DND-41 (cell line): Measurements from ENCODE around the gene ADARB2.
"Not testable (repeated sequence)": the region's sequence is repeated elsewhere in the genome, so short reads cannot be mapped to it uniquely, and the experiment has no call there.

Experiments used
- ATAC-seq: fragments of 200-7000 bp; cut with Tn5 transposase; 3 replicates; pipeline ENCODE4 v1.9.1; 2021; ENCODE audit warnings: low read depth; ENCODE audit not compliant: insufficient read depth
- DNase-seq: peaks from one replicate; pipeline ENCODE4 v3.0.0-alpha.2; 2020
- H2AFZ ChIP-seq: 2 replicates; pipeline ENCODE4 v1.6.0; 2012; ENCODE audit warnings: low read depth, low read length
- H3K27ac ChIP-seq: 2 replicates; pipeline ENCODE4 v1.5.1; 2012; ENCODE audit warnings: low read length, inconsistent platforms
- H3K27me3 ChIP-seq: fragments of 200-600 bp; sonication (generic); 2 replicates; pipeline ENCODE4 v1.6.0; 2012; ENCODE audit warnings: low read length, mild to moderate bottlenecking, inconsistent platforms; ENCODE audit not compliant: insufficient read depth, poor library complexity
- H3K36me3 ChIP-seq: 2 replicates; pipeline ENCODE4 v1.5.1; 2012; ENCODE audit warnings: low read length, inconsistent platforms; ENCODE audit not compliant: insufficient read depth
- H3K4me1 ChIP-seq: 2 replicates; pipeline ENCODE4 v1.5.1; 2012; ENCODE audit warnings: mild to moderate bottlenecking, low read length; ENCODE audit not compliant: insufficient read depth
- H3K4me2 ChIP-seq: 2 replicates; pipeline ENCODE4 v1.6.0; 2012; ENCODE audit warnings: mild to moderate bottlenecking, moderate library complexity, low read length, inconsistent platforms; ENCODE audit not compliant: insufficient read depth
- H3K4me3 ChIP-seq, 2 experiments: fragments of 200-600 bp in 1 of 2; shearing (Covaris generic) in 1 of 2; 2 replicates each; pipeline ENCODE4 v1.5.1; 2012 to 2016; ENCODE audit warnings: inconsistent platforms in 2 of 2, low read length in 2 of 2, mild to moderate bottlenecking in 2 of 2, low read depth in 1 of 2, moderate library complexity in 1 of 2
- H3K79me2 ChIP-seq: 2 replicates; pipeline ENCODE4 v1.6.0; 2012; ENCODE audit warnings: low read length, inconsistent platforms; ENCODE audit not compliant: insufficient read depth
- H3K9ac ChIP-seq: 2 replicates; pipeline ENCODE4 v1.6.0; 2012; ENCODE audit warnings: low read depth, mild to moderate bottlenecking, inconsistent platforms, low read length, moderate library complexity
- H3K9me3 ChIP-seq: 2 replicates; pipeline ENCODE4 v1.5.1; 2012; ENCODE audit warnings: low read length, moderate library complexity, mild to moderate bottlenecking, inconsistent platforms; ENCODE audit not compliant: insufficient read depth, severe bottlenecking
- H4K20me1 ChIP-seq: 2 replicates; pipeline ENCODE4 v1.6.0; 2012; ENCODE audit warnings: low read length; ENCODE audit not compliant: insufficient read depth
- EZH2 ChIP-seq: IDR thresholded peaks from 3 replicates; pipeline ENCODE4 v1.6.1; 2012; ENCODE audit warnings: borderline replicate concordance, low read depth, mild to moderate bottlenecking, moderate library complexity, low read length, inconsistent platforms; ENCODE audit not compliant: severe bottlenecking
- TF ChIP-seq, protein P1 (sequence below): IDR thresholded peaks from 2 replicates; pipeline ENCODE4 v1.5.1; 2012; ENCODE audit warnings: borderline replicate concordance, low read length, moderate library complexity, mild to moderate bottlenecking; ENCODE audit not compliant: poor library complexity, severe bottlenecking; ENCODE audit errors: extremely low read depth

The ADARB2 gene

DNA sequence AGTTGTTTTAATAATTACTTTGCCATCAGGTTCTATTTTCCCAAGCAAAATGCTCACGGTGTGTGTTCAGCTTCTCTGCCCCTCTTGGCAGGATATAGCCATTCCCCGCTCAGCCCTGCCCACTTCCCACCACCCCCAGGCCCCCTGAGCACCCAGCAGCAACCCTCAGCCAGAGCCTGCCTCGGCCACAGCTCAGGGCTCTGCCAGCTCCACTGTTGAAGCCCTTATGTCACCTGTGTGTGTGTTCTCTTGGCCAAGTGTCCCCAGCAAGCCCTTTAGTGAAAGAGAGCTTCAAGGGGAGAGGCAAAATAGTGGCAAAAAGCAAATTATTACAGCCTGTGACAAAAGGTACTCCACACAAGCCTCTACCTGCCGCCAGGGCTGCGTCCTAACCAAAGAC lies 275.3 kb downstream of the ADARB2 start:
- Histone ChIP-seq H3K9me3 (no peaks in the 10 kb centered on the region), H3K4me3 (no peak overlapping the region), H3K27me3 (no peaks in the 10 kb centered on the region), H4K20me1 (no peaks in the 10 kb centered on the region), H3K27ac (peak overlapping the region; percentile 87), H3K4me1 (peaks cover 65% of the 10 kb centered on the region), H3K9ac (peak overlapping the region; percentile 44), H3K79me2 (no peaks in the 10 kb centered on the region), H2AFZ (no peak overlapping the region), H3K36me3 (no peaks in the 10 kb centered on the region), H3K4me2 (peak overlapping the region; percentile 48; the same call in 1 of the 2 replicates)
- ATAC-seq (peak; percentile 57), DNase-seq (peak; percentile 58)
- TF ChIP-seq EZH2, result no peak
- TF ChIP-seq, protein P1, sequence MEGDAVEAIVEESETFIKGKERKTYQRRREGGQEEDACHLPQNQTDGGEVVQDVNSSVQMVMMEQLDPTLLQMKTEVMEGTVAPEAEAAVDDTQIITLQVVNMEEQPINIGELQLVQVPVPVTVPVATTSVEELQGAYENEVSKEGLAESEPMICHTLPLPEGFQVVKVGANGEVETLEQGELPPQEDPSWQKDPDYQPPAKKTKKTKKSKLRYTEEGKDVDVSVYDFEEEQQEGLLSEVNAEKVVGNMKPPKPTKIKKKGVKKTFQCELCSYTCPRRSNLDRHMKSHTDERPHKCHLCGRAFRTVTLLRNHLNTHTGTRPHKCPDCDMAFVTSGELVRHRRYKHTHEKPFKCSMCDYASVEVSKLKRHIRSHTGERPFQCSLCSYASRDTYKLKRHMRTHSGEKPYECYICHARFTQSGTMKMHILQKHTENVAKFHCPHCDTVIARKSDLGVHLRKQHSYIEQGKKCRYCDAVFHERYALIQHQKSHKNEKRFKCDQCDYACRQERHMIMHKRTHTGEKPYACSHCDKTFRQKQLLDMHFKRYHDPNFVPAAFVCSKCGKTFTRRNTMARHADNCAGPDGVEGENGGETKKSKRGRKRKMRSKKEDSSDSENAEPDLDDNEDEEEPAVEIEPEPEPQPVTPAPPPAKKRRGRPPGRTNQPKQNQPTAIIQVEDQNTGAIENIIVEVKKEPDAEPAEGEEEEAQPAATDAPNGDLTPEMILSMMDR, result no peak

DNA sequence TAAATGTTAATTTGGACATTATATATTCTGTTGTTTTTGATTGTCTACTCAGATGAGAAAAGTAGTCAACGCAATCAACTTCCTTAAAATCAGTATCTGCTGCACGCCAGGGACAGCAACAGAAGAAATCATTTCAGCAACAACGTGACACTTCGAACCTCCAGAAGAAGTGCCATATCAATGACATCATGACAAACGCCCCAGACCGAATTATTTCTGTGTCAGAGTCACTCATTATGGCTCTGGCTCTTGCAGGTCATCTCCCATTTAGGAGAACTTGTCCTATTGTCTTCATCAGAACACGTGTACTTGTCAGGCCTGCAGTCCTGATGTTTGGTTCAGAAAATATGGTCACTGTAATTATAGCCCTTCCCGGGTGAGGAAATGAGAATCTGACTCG lies 276.3 kb downstream of the ADARB2 start:
- ATAC-seq (no peak), DNase-seq (no peak)
- no peak overlapping the region for H3K9ac ChIP-seq
- no peaks in the 10 kb centered on the region for H3K36me3 ChIP-seq
- H3K27ac ChIP-seq, result peak overlapping the region; percentile 87
- H3K4me2 ChIP-seq, result no peak overlapping the region
- H2AFZ ChIP-seq, result no peak overlapping the region
- no peaks in the 10 kb centered on the region for H3K9me3 ChIP-seq
- TF ChIP-seq, protein P1, result no peak
- TF ChIP-seq EZH2, result no peak
- no peaks in the 10 kb centered on the region for H3K27me3 ChIP-seq
- no peaks in the 10 kb centered on the region for H4K20me1 ChIP-seq
- H3K79me2 ChIP-seq, result no peaks in the 10 kb centered on the region
- peaks cover 66% of the 10 kb centered on the region for H3K4me1 ChIP-seq
- H3K4me3 ChIP-seq, result no peak overlapping the region

DNA sequence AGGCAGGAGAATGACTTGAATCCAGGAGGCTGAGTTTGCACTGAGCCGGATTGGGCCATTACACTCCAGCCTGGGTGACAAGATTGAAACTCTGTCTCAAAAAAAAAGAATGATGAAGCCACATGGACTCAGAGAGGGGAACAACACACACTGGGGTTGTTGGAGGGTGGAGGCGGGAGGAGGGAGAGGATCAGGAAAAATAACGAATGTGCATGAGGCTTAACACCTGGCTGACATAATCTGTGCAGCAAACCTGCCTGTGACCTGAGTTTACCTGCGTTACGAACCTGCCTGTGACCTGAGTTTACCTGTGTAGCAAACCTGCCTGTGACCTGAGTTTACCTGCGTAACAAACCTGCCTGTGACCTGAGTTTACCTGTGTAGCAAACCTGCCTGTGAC lies 277.7 kb downstream of the ADARB2 start:
- H3K9ac ChIP-seq, H3K4me2 ChIP-seq, H4K20me1 ChIP-seq, DNase-seq, H3K27ac ChIP-seq, ATAC-seq, H3K4me3 ChIP-seq, H3K27me3 ChIP-seq, H2AFZ ChIP-seq, H3K36me3 ChIP-seq, H3K79me2 ChIP-seq, H3K9me3 ChIP-seq: not testable (repeated sequence)
- H3K4me1 ChIP-seq, result peaks cover 66% of the 10 kb centered on the region

DNA sequence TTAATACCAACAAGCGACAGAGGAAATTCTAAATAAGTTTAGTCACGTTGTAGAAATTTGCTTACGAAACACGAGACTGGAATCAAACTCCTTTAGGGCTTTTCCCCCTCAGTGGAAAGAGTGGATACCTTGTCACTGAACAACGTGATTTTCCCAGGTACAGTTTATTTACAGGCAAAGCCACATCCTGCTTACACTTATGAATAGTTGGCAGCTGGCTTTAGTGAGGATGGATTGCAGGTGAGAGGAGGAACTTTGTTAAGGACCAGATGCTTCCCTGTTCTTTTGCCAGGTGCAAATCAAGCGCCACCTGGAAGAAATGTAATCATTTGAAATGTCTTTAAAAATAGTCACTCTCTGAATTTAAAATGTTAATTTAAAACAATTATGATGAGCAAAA lies 282.4 kb downstream of the ADARB2 start:
- H3K9me3 ChIP-seq, result no peaks in the 10 kb centered on the region
- no peaks in the 10 kb centered on the region for H3K27me3 ChIP-seq
- no peaks in the 10 kb centered on the region for H3K36me3 ChIP-seq
- peak overlapping the region in 1 of 2 experiments; percentile 34; a peak in 2 of 4 replicates for H3K4me3 ChIP-seq
- H4K20me1 ChIP-seq, result no peaks in the 10 kb centered on the region
- H3K79me2 ChIP-seq, result no peaks in the 10 kb centered on the region
- peaks cover 55% of the 10 kb centered on the region for H3K4me1 ChIP-seq
- H3K4me2 ChIP-seq, result peak overlapping the region; percentile 56
- ATAC-seq (peak; percentile 56), DNase-seq (peak; percentile 54)
- H2AFZ ChIP-seq, result peak overlapping the region; percentile 36
- peak overlapping the region; percentile 51 for H3K9ac ChIP-seq
- peak overlapping the region; percentile 95 for H3K27ac ChIP-seq
- no peak for TF ChIP-seq EZH2
- TF ChIP-seq, protein P1, result no peak
